CD4-positive, CD25-positive, alpha-beta regulatory T cell (primary cell): ENCODE data around the gene CABP1. TPM values are rescaled to one million over a fixed set of nuclear protein-coding genes. Genes with fewer than 3 reads are reported as not detected.

Experiments
- ATAC-seq, 2 donors: fragments of 150-1000 bp; cut with Tn5 transposase; one replicate each; pipeline ENCODE4 v1.10.0; 2021; ENCODE audit warnings: low read depth in 2 of 2, moderate number of reproducible peaks in 2 of 2, moderate library complexity in 1 of 2
- DNase-seq, 3 donors: peaks; one replicate each; pipeline versions ENCODE4 v3.0.0 to v3.0.0-alpha.2; 2012 to 2022; ENCODE audit warnings: mixed read lengths in 1 of 3
- H3K27ac ChIP-seq: one replicate; pipeline ENCODE4 v1.7.0; 2013; ENCODE audit warnings: mild to moderate bottlenecking, low read length; ENCODE audit not compliant: insufficient read depth, poor library complexity, severe bottlenecking
- H3K27me3 ChIP-seq: one replicate; pipeline ENCODE4 v1.7.0; 2013; ENCODE audit warnings: low read length; ENCODE audit not compliant: control insufficient read depth, insufficient read depth
- H3K36me3 ChIP-seq: one replicate; pipeline ENCODE4 v1.7.0; 2013; ENCODE audit warnings: mild to moderate bottlenecking, low read length, moderate library complexity; ENCODE audit not compliant: control insufficient read depth, insufficient read depth
- H3K4me1 ChIP-seq: 2 replicates; pipeline ENCODE4 v1.7.0; 2013; ENCODE audit warnings: mild to moderate bottlenecking, low read length; ENCODE audit not compliant: insufficient read depth, control insufficient read depth, poor library complexity, severe bottlenecking
- H3K4me3 ChIP-seq: one replicate; pipeline ENCODE4 v1.7.0; 2013; ENCODE audit warnings: low read depth, mild to moderate bottlenecking, low read length, moderate library complexity
- H3K9me3 ChIP-seq, 2 experiments: 1 replicate in 1 of 2; 2 replicates in 1 of 2; pipeline ENCODE4 v1.7.0; 2013; ENCODE audit warnings: low read length in 2 of 2, mild to moderate bottlenecking in 1 of 2, moderate library complexity in 1 of 2; ENCODE audit not compliant: control insufficient read depth in 2 of 2
- H3K27ac Mint-ChIP-seq, 3 donors: one replicate each; pipeline ENCODE4 v1.8.0; 2020 to 2022; ENCODE audit warnings: mild to moderate bottlenecking in 3 of 3, mixed read lengths in 3 of 3, moderate library complexity in 2 of 3
- H3K27me3 Mint-ChIP-seq: one replicate; pipeline ENCODE4 v1.8.0; 2022; ENCODE audit warnings: mild to moderate bottlenecking, mixed read lengths
- H3K36me3 Mint-ChIP-seq: one replicate; pipeline ENCODE4 v1.8.0; 2020; ENCODE audit warnings: mixed read lengths
- H3K4me1 Mint-ChIP-seq, 4 donors: one replicate each; pipeline ENCODE4 v1.8.0; 2020 to 2022; ENCODE audit warnings: mixed read lengths in 4 of 4, mild to moderate bottlenecking in 1 of 4
- H3K4me3 Mint-ChIP-seq, 4 donors: one replicate each; pipeline ENCODE4 v1.8.0; 2020 to 2022; ENCODE audit warnings: mild to moderate bottlenecking in 4 of 4, mixed read lengths in 4 of 4, moderate library complexity in 3 of 4
- H3K9me3 Mint-ChIP-seq, 7 donors: one replicate each; pipeline ENCODE4 v1.8.0; 2020 to 2022; ENCODE audit warnings: mixed read lengths in 7 of 7, mild to moderate bottlenecking in 3 of 7, moderate library complexity in 2 of 7
- polyA plus RNA-seq, 4 donors: library from polyadenylated mRNA; unstranded; fragments of 300-500 nt; fragmentation: Illumina TruSeq; gene quantifications; one replicate each; pipeline ENCODE4 v1.2.3, GENCODE V29; 2021
- total RNA-seq: library from RNA; stranded (reverse); gene quantifications from one replicate; pipeline ENCODE4 v1.2.3, GENCODE V29; 2022

The CABP1 gene
- total and polyA plus RNA-seq, 5 donors from 2014 or later, result not detected

DNA sequence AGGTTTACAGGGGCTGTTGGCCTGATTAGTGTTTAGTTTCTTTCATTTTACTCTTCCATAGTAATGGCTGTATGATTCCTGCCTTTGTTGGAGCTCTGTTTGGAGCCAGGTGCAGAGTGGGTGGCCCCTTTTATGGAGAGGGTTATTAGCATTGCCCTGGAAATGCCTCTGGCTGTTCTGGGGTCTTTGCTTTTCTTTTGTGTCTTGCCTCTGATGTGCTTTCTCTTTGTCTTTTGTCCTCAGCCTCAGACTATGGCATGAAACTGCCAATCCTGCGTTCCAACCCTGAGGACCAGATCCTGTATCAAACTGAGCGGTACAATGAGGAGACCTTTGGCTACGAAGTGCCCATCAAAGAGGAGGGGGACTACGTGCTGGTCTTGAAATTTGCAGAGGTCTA lies 53.4 kb downstream of the CABP1 start:
- H3K9me3 ChIP-seq, result no peaks in the 10 kb centered on the region
- ATAC-seq, result no peak
- peak overlapping the region in 1 of 3 donors; percentile 86 for H3K27ac Mint-ChIP-seq

DNA sequence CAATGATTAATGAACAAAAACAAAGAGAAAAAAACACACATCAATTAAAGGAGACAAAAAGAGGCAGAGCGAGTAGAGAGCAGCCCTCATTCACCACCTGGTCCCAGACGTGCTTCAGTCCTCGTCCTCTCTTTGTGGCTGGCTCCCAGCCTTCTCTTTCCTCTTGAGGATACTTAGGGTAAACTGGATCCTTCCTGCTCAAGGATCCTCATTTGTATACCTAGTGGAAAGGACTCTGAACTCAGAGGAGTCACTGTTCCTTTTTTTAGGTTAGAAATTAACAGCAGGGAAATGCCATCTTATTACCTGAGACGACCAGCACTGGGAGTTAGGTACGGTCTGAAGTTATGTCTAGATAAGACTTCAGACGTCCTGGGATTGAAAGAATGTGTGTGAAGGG lies 56.2 kb downstream of the CABP1 start:
- no peaks in the 10 kb centered on the region for H3K27me3 ChIP-seq
- H3K9me3 ChIP-seq, result no peaks in the 10 kb centered on the region
- Mint-ChIP-seq H3K27me3 (no peaks in the 10 kb centered on the region), H3K27ac (no peak overlapping the region), H3K4me1 (peaks cover 0 to 22% (median 15%) of the 10 kb centered on the region in 4 donors), H3K36me3 (peaks cover 56% of the 10 kb centered on the region), H3K9me3 (no peaks in the 10 kb centered on the region), H3K4me3 (no peak overlapping the region)
- no peak overlapping the region for H3K4me3 ChIP-seq
- H3K36me3 ChIP-seq, result peaks cover 74% of the 10 kb centered on the region
- DNase-seq (no peak), ATAC-seq (no peak)
- H3K4me1 ChIP-seq, result no peaks in the 10 kb centered on the region
- no peak overlapping the region for H3K27ac ChIP-seq

More for the DNA sequence above, 53.4 kb downstream of the CABP1 start:
- DNase-seq, result no peak
- peaks cover 0 to 47% (median 28%) of the 10 kb centered on the region in 4 donors for H3K4me1 Mint-ChIP-seq
- no peaks in the 10 kb centered on the region for H3K9me3 Mint-ChIP-seq
- Histone ChIP-seq H3K36me3 (peaks cover 46% of the 10 kb centered on the region), H3K4me3 (no peak overlapping the region), H3K27me3 (no peaks in the 10 kb centered on the region), H3K27ac (no peak overlapping the region), H3K4me1 (peaks cover 7% of the 10 kb centered on the region)
- H3K36me3 Mint-ChIP-seq, result peaks cover 43% of the 10 kb centered on the region
- H3K4me3 Mint-ChIP-seq, result no peak overlapping the region
- H3K27me3 Mint-ChIP-seq, result no peaks in the 10 kb centered on the region

DNA sequence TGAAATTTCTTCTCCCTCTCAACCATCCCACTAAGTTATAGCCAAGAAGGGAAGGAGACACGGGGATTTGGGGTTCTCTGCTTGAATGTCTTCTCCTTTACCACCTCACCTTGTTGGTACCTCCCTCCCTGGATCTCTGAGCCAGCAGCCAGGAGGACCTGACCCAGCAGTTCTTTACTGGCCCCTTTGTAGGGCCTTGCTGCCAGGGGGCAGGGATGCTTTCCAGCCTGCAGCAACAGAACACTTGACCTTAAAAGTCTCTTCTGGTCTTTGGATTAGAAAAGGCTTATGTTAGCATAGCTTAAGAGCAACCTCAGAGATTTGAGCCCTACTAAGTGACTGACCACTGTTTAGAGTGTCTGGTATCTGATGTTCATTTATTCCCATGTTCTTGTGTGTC lies 56.9 kb downstream of the CABP1 start:
- H3K27ac Mint-ChIP-seq, result no peak overlapping the region
- ATAC-seq, result no peak
- no peaks in the 10 kb centered on the region for H3K27me3 Mint-ChIP-seq
- Histone ChIP-seq H3K36me3 (peaks cover 76% of the 10 kb centered on the region), H3K27me3 (no peaks in the 10 kb centered on the region), H3K4me1 (no peaks in the 10 kb centered on the region), H3K27ac (no peak overlapping the region), H3K4me3 (no peak overlapping the region), H3K9me3 (no peaks in the 10 kb centered on the region)
- H3K36me3 Mint-ChIP-seq, result peaks cover 59% of the 10 kb centered on the region
- peaks cover 0 to 17% (median 11%) of the 10 kb centered on the region in 4 donors for H3K4me1 Mint-ChIP-seq
- H3K9me3 Mint-ChIP-seq, result no peaks in the 10 kb centered on the region
- DNase-seq, result no peak
- H3K4me3 Mint-ChIP-seq, result no peak overlapping the region

DNA sequence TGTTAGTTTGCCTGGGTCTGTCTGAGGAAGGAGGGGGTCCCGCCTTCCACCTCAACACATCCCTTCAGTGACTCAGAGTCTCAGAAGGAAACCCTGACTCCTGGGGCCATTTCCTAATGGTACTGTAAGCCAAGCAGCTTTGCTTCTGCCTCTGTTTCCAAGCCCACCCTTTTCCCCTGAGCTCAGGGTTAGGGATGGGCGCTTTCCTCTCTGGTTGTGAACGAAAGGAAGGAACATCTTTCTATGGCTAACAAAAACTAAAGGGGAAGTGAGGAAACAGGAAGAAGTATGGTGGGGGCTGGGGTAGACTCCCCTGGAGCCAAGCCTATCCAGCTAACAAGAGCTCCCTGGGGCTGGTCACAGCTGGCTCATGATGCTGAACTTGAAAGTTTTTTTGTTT lies 58.2 kb downstream of the CABP1 start:
- Histone ChIP-seq H3K4me3 (no peak overlapping the region), H3K9me3 (no peaks in the 10 kb centered on the region), H3K27me3 (no peaks in the 10 kb centered on the region), H3K27ac (no peak overlapping the region), H3K4me1 (no peaks in the 10 kb centered on the region), H3K36me3 (peaks cover 75% of the 10 kb centered on the region)
- Mint-ChIP-seq H3K36me3 (peaks cover 53% of the 10 kb centered on the region), H3K27ac (peak overlapping the region in 1 of 3 donors; percentile 20), H3K4me3 (no peak overlapping the region), H3K4me1 (peaks cover 0 to 9% (median 3%) of the 10 kb centered on the region in 4 donors), H3K27me3 (no peaks in the 10 kb centered on the region), H3K9me3 (no peaks in the 10 kb centered on the region)
- ATAC-seq (no peak), DNase-seq (no peak)

DNA sequence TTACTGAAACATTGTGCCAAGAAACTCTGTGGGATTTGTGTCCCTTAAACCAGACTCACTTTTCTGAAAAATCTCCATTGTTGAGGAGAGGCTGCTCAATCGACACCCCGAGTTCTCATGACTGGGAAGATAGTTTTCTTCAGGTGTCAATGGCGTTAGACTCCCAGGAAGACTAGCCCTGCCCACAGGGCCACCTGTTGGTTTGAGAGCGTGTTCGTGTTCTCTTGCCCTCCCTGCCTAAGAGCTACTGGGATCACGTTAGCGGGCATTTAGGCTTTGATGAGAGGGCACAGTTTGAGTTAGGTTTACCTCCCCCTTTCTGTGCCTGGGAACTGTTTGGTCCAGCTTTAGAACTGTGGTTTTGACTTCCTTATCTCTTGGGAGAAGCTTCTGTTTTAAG lies 59.1 kb downstream of the CABP1 start:
- H3K27me3 ChIP-seq, result no peaks in the 10 kb centered on the region
- ATAC-seq (no peak), DNase-seq (no peak)
- peaks cover 49% of the 10 kb centered on the region for H3K36me3 Mint-ChIP-seq
- H3K27ac ChIP-seq, result no peak overlapping the region
- H3K36me3 ChIP-seq, result peaks cover 67% of the 10 kb centered on the region
- no peaks in the 10 kb centered on the region for H3K27me3 Mint-ChIP-seq
- no peak overlapping the region for H3K4me3 Mint-ChIP-seq
- H3K9me3 ChIP-seq, result no peaks in the 10 kb centered on the region
- peaks cover 0 to 7% (median 1%) of the 10 kb centered on the region in 4 donors for H3K4me1 Mint-ChIP-seq
- peak overlapping the region in 1 of 3 donors; percentile 52 for H3K27ac Mint-ChIP-seq
- H3K9me3 Mint-ChIP-seq, result no peaks in the 10 kb centered on the region
- H3K4me1 ChIP-seq, result no peaks in the 10 kb centered on the region
- no peak overlapping the region for H3K4me3 ChIP-seq

DNA sequence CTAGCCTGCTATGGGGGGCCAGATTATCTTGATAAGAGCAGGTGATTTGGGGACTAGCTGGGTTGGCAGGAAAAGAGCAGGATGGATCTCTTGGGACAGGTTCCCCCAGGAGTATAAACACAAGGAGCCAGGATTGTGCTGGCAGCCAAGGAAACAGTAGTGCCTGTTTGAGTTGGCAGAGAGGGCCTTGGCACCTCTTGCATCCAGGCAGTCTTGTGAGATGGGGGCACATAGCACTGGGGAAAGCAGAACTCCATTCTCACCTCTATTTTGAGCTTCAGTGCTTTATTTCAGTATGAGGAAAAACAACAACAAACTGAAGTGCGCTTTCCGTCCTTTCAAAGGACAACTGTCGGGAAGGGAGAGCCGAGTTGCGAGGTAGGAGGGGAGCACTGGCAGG lies 60.5 kb downstream of the CABP1 start:
- DNase-seq (no peak), ATAC-seq (no peak)
- Histone ChIP-seq H3K9me3 (no peaks in the 10 kb centered on the region), H3K27ac (no peak overlapping the region), H3K4me1 (no peaks in the 10 kb centered on the region), H3K4me3 (no peak overlapping the region), H3K27me3 (no peaks in the 10 kb centered on the region), H3K36me3 (peaks cover 53% of the 10 kb centered on the region)
- Mint-ChIP-seq H3K27me3 (no peaks in the 10 kb centered on the region), H3K4me3 (no peak overlapping the region), H3K4me1 (peaks cover 0 to 3% (median 0%) of the 10 kb centered on the region in 4 donors), H3K9me3 (no peaks in the 10 kb centered on the region), H3K27ac (peak overlapping the region in 2 of 3 donors; percentile 53 to 92), H3K36me3 (peaks cover 36% of the 10 kb centered on the region)

DNA sequence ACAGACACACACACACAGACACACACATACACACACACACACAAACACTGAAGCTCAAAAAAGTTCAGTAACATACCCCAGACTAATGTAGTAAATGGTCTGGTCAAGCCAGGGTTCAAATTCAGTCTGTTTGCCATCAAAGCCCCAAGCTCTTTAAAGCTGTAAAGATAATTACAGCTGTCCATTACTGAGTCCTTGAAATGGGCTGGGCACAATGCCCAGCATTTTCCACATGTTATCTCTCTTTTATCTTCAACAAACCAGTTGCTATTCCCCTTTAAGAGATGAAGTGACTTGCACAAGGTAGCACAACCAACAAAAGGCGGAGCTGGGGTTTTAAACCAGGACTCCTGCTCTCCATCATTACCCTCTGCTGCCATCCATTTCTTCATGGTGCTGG lies 62.2 kb downstream of the CABP1 start:
- H3K4me3 Mint-ChIP-seq, result no peak overlapping the region
- Histone ChIP-seq H3K27me3 (no peaks in the 10 kb centered on the region), H3K4me1 (no peaks in the 10 kb centered on the region), H3K27ac (no peak overlapping the region), H3K4me3 (no peak overlapping the region), H3K36me3 (peaks cover 37% of the 10 kb centered on the region), H3K9me3 (no peaks in the 10 kb centered on the region)
- H3K27ac Mint-ChIP-seq, result no peak overlapping the region
- no peak for ATAC-seq
- no peaks in the 10 kb centered on the region for H3K27me3 Mint-ChIP-seq
- H3K9me3 Mint-ChIP-seq, result no peaks in the 10 kb centered on the region
- H3K4me1 Mint-ChIP-seq, result no peaks in the 10 kb centered on the region
- peaks cover 22% of the 10 kb centered on the region for H3K36me3 Mint-ChIP-seq
- DNase-seq, result no peak

DNA sequence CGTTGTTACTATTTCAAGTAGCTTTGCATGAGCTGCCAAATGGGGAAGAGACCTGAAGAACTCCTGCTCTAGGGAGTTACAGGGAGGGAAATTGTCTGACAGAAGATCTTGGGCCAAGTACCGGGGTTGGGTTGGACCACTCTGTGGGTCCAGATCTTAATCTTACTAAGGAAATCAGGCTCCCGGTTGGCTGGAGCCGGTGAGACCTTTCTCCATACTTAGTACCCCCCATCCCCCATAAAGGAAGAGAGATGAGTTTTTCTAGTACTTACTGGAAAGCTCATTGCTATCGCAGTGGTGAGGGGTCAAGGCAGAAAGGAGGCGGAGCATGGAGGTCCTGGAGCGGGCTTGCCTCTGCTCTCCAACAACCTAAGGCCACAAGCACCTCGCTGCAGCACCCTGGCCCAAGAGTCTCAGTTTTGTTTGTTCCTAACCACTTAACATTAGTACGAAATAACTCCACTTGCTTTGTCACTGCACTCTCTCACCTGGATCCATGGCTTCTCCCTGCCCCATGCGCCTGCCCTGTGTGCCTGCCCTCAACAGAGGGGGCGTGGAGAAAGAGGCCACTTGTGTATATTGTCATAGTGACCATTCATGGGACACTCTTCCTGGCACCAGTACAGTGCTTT lies 63.0 kb downstream of the CABP1 start:
- Histone ChIP-seq H3K27ac (no peak overlapping the region), H3K27me3 (no peaks in the 10 kb centered on the region), H3K4me3 (no peak overlapping the region), H3K4me1 (no peaks in the 10 kb centered on the region), H3K36me3 (peaks cover 37% of the 10 kb centered on the region), H3K9me3 (no peaks in the 10 kb centered on the region)
- Mint-ChIP-seq H3K36me3 (peaks cover 22% of the 10 kb centered on the region), H3K4me1 (no peaks in the 10 kb centered on the region), H3K27me3 (no peaks in the 10 kb centered on the region), H3K9me3 (no peaks in the 10 kb centered on the region), H3K4me3 (no peak overlapping the region), H3K27ac (no peak overlapping the region)
- no peak for ATAC-seq
- no peak for DNase-seq
